GM18519 (cell line): ENCODE measurements around the gene MTFMT.

Experiments
- ATAC-seq: cut with Tn5 transposase; IDR thresholded peaks from one replicate; pipeline ENCODE4 v1.9.1; 2021; ENCODE audit warnings: mild to moderate bottlenecking, moderate library complexity; ENCODE audit not compliant: unreplicated experiment, low FRiP score

Gene MTFMT

DNA sequence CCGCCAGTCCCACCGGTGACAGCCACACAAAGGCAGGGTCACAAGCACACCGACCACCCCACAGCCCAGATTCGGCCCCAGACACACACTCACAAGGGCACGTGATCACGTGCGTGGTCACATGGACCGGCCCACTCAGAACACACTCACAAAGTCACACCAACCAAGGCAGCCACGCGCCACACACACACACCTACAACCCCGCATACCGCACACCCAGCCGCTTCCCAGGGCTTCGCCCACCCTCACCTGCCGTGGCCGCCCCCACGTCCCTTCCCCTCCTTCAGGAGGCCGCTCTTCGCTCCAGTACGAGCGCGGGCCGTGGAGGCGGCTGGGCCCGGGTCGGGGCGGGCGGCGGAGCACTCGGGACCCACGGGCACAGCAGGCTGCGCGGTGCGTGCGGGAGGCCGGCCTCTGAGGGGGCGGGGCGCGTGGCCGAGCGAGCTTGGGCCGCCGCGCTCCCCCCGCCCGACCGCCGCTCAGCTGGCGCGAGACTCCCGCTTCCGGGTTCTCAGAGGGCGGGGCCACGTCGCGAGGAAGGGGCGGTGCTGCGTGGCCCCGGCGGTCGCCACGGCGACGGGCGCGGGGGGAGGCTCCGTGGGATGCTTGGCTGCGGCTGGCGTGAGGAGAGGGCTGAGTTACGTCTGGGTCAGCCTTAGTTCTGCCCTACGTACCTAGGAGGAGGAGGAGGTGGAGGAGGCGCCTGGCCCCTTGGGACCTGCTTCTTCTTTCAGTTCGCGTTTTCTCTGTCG, 39.8 kb downstream of the MTFMT start, which contains the start of gene SPG21:
Gene SPG21 (minus strand): TSS at position 499 of the 752 bp plus-strand sequence. CDS start 6,345 bp downstream, outside the sequence.
- ATAC-seq = peak; percentile 83

DNA sequence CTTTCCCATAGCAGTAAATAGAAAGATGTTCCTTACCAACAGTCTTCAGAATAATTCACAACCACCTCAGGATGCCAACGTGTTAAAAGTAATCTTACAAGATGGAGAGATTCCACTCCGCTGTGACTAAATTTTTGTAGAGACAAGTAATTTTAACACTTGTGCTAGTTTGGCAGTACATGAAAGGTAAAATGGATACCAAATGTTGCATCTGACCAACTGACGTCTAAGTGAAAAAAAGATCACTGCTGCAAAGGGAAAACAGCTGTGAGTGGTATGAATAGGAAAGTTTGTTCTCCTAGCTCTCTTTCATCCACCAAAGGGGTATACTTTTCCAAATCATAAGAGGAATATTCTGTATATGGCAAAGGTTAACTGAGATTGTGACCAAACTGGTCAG, 42.3 kb downstream of the MTFMT start:
- ATAC-seq = no peak

DNA sequence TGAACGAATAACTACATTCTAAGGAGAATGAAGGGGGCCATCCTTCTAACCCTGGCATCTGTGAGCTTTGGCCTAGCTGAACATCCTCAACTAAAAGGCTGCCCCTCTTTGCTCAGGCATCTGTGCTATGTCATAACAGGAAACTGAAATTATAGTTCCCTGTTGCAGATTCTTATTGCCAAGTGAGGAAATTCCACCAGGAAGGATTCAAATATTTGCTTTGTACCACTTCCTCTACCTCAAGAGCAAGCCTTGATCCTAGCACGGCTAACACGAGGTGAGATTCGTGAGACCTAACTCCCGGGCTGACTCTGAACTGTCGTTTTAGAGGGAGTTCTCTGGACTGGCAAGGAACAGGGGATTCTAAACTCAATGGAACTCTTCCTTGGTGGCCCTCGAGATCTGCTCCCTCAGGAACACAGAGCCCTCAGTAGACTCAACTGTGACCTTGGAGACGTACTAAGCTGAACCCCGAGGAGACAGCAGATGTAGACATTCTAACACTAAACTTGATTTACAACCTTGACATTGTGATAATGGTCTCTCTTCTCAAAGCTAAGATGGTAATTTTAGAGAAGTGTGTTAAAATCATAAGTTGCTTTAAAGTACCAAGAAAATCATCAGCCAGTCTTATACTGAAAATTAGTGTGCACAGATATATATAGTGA, 43.9 kb downstream of the MTFMT start:
- ATAC-seq = no peak

DNA sequence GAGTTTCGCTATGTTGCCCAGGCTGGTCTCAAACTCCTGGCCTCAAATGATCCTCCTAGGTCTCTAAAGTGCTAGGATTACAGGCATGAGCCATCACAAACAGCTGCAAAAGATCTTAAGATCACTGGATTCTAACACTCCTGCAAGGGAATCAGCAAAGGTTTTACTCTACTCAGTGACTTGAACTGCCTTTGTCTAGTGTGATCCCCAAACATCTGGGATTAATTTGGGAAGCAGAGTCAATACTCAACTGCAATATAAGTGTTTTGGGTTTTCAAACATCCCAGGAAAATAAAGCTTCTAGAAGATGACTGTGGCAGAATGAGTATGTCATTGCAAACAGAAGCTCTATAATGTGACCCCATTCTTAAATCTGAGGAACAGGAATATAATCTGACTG, 47.0 kb downstream of the MTFMT start:
- no peak for ATAC-seq

DNA sequence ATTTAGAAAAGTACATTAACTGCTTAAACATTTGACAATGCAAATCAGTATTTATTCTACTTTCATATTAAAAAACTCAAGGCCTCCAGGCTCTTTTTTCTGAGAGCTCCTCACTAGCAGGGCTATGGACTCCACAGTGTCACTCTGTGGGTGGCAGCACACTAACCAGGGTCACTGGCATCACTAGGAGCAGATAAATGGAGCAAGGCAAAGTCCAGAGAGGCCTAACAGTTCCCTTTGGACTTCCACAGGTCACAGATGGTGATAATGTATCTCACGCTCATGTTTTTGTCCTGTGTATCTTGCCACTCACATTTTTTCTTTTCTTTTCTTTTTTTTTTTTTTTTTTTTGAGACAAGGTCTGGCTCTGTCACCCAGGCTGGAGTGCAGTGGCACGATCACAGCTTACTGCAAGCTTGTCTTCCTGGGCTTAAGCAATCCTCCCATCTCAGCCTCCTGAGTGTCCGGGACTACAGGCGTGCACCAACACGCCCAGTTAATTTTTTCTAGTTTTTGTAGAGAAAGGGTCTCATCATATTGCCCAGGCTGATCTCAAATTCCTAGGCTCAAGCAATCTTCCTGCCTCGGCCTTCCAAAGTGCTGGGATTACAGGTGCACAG, 47.5 kb downstream of the MTFMT start:
- no peak for ATAC-seq

DNA sequence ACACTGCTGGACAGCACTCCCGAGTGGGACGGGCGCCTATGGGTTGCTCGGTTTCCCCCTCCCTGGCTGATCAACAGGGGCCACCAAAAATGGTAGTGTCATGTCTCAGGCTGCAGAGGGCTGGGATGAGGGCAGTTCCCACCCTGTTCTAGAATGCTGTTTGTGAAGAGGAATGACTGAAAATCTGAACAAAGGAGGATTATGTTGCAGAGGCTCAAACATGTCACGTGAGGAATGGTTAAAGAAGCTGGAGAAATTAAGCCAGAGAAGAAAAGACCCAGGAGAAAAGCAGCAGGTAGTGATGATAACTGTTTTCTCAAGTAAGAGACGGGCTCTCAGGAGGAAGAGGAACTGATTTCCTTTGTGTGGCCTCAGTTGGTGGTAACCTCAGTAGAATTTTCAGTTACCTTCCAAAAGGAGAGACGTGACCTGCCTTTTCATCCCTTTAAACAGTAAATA, 50.2 kb downstream of the MTFMT start:
- ATAC-seq = no peak

DNA sequence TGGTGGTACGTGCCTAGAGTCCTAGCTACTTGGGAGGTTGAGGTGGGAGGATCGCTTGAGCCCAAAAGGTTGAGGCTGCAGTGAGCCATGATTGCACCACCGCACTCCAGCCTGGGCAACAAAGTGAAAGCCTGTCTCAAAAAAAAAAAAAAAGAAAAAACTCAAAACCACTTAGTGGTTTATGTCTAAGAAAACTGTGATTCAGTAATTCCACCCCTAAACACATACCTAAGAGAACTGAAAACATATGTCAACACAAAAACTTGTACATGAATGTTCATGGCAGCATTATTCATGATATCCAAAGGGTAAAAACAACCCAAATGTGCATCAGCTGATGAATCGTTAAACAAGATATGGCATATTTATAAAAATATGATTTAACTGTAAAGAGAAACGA, 54.0 kb downstream of the MTFMT start:
- no peak for ATAC-seq

DNA sequence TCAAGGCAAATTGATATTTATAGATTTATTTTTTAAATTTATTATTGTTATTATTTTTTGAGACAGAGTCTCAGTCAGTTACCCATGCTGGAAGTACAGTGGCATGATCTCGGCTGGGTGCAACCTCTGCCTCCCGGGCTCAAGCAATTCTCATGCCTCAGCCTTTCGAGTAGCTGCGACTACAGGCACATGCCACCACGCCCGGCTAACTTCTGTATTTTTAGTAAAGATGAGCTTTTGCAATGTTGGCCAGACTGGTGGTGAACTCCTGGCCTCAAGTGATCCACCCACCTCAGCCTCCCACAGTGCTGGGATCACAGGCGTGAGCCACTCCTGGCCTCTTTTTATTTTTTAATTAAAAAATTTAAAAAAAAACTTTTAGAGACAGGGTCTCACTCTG, 58.7 kb downstream of the MTFMT start:
- no peak for ATAC-seq

DNA sequence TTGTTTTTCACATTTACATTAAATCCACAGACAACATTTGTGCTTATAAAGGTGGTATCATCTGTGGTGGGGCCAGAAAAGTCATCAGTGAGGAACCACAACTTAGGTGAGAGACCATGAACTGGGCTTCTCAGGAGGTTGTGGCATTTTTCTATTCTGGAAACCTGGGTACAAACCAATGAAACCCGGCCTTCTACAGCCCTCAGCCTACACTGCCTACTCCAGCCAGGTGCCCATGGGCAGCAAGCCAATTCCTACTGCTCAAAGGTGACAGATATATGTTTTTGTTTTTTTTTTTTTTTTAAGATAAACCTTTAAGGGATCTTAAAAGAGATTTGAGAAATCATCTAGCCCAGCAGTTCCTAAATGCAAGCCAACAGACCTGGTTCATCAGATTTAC, 60.0 kb downstream of the MTFMT start:
- ATAC-seq = no peak

DNA sequence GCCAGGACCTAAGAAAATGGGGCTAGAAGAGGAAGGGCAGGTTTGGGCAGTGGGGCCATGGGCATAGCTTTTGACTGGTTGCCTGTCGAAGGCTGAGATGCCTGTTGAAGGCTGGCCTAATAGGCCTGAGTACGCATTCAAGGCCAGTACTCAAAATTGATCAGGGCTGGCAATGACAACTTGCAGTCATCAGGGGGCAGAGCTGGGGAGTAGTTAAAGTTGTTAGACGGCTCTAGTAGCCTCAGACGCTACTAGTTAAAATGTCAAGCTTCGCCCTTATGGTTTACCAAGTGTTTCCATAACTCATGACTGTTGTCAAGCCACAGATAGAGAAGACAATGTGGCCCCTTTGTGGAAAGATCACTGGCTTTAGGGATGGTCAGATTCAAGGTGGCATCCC, 68.4 kb downstream of the MTFMT start:
- no peak for ATAC-seq

DNA sequence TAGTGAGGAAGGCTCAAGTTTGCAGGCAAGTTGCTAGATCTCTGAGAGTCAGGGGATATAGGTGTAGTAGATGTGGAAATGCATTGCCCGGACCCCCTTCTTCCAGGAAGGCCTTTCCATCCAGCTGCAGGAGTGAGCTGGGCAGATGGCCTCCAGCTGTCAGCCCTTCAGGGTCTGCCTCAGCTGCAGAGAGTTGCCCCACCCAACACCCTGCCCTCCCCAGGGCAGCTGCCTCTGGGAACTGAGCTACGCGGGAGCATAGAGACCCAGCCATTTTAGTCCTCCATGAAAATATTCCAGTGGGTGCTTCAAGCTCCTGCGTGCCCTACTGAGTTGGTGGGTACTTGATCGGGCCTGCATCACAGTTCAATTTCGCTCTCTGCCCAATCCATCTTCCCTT, 69.3 kb downstream of the MTFMT start:
- no peak for ATAC-seq

DNA sequence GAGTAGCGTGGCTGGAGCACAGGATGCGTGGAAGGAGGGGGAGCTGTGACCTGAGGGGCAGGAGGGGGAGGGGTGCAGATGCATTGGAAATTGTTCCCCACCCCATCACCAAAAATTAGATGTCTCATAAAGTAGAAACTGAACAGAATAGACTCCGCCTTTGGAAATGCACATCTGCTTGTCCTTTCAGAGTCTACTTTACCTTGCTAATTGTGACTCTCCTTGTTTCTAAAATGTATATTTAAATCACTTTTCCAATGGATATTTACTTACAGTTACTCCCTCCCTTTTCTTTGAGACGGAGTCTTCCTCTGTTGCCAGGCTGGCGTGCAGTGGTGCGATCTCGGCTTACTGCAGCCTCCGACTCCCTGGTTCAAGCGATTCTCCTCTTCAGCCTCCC, 70.3 kb downstream of the MTFMT start:
- no peak for ATAC-seq

DNA sequence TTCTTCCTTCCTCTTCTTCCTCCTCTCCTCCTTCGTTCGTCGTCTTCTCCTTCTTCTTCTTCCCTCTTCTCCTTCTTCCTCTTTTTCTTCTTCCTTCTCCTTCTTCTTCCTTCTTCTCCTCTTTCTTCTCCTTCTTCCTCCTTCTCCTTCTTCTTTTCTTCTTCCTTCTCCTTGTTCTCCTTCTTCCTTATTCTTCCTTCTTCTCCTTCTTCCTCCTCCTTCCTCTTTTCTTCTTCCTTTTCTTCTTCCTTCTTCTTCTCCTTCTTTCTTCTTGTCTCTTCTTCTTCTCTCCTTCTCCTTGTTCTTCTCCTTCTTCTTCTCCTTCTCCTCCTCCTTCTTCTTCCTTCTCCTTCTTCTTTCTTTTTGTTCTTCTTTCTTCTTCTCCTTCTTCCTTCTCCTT, 75.0 kb downstream of the MTFMT start:
- ATAC-seq = no peak

DNA sequence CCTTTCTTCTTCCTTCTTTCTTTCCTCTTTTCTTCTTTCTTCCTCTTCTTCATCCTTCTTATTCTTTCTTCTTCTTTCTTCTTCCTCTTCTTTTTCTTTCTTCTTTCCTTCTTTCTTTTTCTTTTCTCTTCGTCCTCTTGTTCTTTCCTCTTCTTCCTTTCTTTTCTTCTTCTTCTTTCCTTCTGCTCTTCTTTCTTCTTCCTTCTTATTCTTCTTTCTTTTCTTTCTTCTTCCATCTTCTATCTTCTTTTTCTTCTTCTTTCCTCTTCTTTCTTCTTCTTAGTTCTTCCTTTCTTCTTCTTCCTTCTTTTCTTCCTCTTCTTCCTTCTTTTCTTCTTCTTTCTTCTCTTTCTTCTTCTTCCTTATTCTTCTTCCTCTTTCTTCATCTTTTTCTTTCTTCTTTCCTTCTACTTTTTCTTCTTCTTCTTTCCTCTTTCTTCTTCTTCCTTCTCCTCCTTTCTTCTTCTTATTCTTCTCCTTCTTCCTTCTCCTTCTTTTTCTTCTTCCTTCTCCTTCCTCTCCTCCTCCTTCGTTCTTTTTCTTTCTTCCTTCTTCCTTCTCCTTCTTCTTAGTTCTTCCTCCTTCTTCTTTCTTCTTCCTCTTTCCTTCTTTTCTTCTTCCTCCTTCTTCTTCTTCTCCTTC, 77.5 kb downstream of the MTFMT start:
- no peak for ATAC-seq
